Transverse colon (tissue), 4 donors: ENCODE data around the gene KRT85. TPM values are rescaled to one million over a fixed set of nuclear protein-coding genes. Genes with fewer than 3 reads are reported as not detected.

ENCODE experiments used
- DNase-seq: peaks from one replicate; pipeline ENCODE4 v3.0.0-alpha.2; 2019
- H3K27ac ChIP-seq, 4 donors: fragments of 200-600 bp; sonication (generic); 2 replicates each; pipeline ENCODE4 v1.5.1; 2016 to 2018; ENCODE audit warnings: inconsistent platforms in 4 of 4
- H3K27me3 ChIP-seq: fragments of 200-600 bp; sonication (generic); 2 replicates; pipeline ENCODE4 v1.5.1; 2017; ENCODE audit warnings: inconsistent platforms
- H3K36me3 ChIP-seq, 4 donors: fragments of 200-600 bp; sonication (generic); 2 replicates each; pipeline ENCODE4 v1.5.1; 2017 to 2019; ENCODE audit warnings: inconsistent platforms in 4 of 4
- H3K4me1 ChIP-seq, 4 donors: fragments of 200-600 bp; sonication (generic); 2 replicates each; pipeline ENCODE4 v1.5.1; 2017 to 2020; ENCODE audit warnings: inconsistent platforms in 4 of 4
- H3K4me3 ChIP-seq, 4 donors: fragments of 200-600 bp; sonication (generic); 1 replicate in 1 of 4; 2 replicates in 3 of 4; pipeline versions ENCODE4 v1.5.1 to v1.6.1; 2017 to 2019; ENCODE audit warnings: inconsistent platforms in 4 of 4
- H3K9me3 ChIP-seq, 2 donors: fragments of 200-600 bp; sonication (generic); 2 replicates each; pipeline ENCODE4 v1.5.1; 2017 to 2019; ENCODE audit warnings: inconsistent platforms in 2 of 2
- EP300 ChIP-seq: sonication (generic); formaldehyde crosslinking; IDR thresholded peaks from one replicate; pipeline ENCODE4 v1.6.1; 2017; ENCODE audit warnings: antibody characterized with exemption, low read depth
- POLR2A ChIP-seq: fragments of 450-650 bp; IDR thresholded peaks from one replicate; pipeline ENCODE4 v1.6.1; 2016; ENCODE audit warnings: antibody characterized with exemption, mild to moderate bottlenecking, moderate library complexity
- POLR2AphosphoS5 ChIP-seq, 3 donors: sonication (generic); formaldehyde crosslinking; IDR thresholded peaks; one replicate each; pipeline ENCODE4 v1.6.1; 2016; ENCODE audit warnings: antibody characterized with exemption in 3 of 3
- WGBS, 2 donors: methylation state at CpG; one replicate each; pipeline ENCODE4 v1.1.5; 2018; ENCODE audit warnings: low coverage in 1 of 2; 5-methylcytosine and 5-hydroxymethylcytosine counted together
- in situ Hi-C, 4 donors: fragments of 200-750 bp; cut with MboI; loops; one replicate each; pipeline versions ENCODE4 v1.15.0 to v1.15.1; 2017; ENCODE audit warnings: low sequenced_read_pairs in 3 of 4, low pct_ligation_motif_present in 1 of 4, low pct_unique_long_range_greater_than_20kb in 1 of 4
- intact Hi-C: fragments of 100-400 bp; cut with DNase I; formaldehyde crosslinking; loops from one replicate; pipeline ENCODE4 v1.15.1; 2023; ENCODE audit warnings: low total_unique reads
- total RNA-seq, 4 donors: library from RNA; depleted of rRNA; stranded (reverse); fragments of >200 nt; gene quantifications; one replicate each; pipeline ENCODE4 v1.1.0, GENCODE V29; 2016
- TF ChIP-seq, protein P1 (sequence below), 5 experiments: fragments of 200-600 bp in 3 of 5; fragments of 450-650 bp in 2 of 5; sonication (generic) in 3 of 5; IDR thresholded peaks; 1 replicate in 2 of 5; 2 replicates in 3 of 5; pipeline ENCODE4 v1.5.1; 2016 to 2017; ENCODE audit warnings: antibody characterized with exemption in 5 of 5, inconsistent platforms in 3 of 5, mild to moderate bottlenecking in 2 of 5, moderate library complexity in 1 of 5

The KRT85 gene
- total RNA-seq, 4 donors from 2014 or later, result not detected

DNA sequence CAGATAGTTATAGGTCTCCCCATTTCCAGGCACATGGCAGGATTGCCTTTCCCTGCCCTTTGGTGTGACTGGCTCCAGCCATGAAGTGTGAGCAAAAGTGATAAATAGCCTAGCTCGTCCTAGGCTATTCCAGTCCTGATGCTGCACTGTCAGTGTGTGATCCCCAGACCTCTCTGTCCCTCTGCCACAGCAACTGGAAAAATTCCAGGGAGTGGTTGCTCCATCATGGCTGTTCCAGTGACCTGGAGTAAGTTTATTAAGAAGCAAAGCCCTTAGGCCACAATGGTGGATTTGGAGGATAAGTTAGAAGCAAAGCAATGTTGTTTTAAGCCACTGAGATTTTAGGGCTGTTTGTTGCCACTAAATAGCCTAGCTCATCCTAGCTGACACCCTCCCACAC lies 36.2 kb downstream of the KRT85 start:
- Histone ChIP-seq H3K4me3 (no peak overlapping the region), H3K9me3 (no peaks in the 10 kb centered on the region), H3K36me3 (no peaks in the 10 kb centered on the region), H3K27me3 (no peaks in the 10 kb centered on the region), H3K27ac (no peak overlapping the region), H3K4me1 (peaks cover 0 to 8% (median 0%) of the 10 kb centered on the region in 4 donors)
- 85% methylated on average over 1 of the region's 1 CpG; no CpG with 5 or more reads in 1 of the 2 donors for WGBS, 2 donors
- DNase-seq, result no peak
- TF ChIP-seq POLR2AphosphoS5 (IDR thresholded peaks at IDR 0.05) (no peak), EP300 (no peak), POLR2A (no peak)
- TF ChIP-seq, protein P1, sequence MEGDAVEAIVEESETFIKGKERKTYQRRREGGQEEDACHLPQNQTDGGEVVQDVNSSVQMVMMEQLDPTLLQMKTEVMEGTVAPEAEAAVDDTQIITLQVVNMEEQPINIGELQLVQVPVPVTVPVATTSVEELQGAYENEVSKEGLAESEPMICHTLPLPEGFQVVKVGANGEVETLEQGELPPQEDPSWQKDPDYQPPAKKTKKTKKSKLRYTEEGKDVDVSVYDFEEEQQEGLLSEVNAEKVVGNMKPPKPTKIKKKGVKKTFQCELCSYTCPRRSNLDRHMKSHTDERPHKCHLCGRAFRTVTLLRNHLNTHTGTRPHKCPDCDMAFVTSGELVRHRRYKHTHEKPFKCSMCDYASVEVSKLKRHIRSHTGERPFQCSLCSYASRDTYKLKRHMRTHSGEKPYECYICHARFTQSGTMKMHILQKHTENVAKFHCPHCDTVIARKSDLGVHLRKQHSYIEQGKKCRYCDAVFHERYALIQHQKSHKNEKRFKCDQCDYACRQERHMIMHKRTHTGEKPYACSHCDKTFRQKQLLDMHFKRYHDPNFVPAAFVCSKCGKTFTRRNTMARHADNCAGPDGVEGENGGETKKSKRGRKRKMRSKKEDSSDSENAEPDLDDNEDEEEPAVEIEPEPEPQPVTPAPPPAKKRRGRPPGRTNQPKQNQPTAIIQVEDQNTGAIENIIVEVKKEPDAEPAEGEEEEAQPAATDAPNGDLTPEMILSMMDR (IDR thresholded peaks at IDR 0.05), result no peak
- in situ Hi-C loops, result no loop called here
- intact Hi-C loops, result no loop called here

DNA sequence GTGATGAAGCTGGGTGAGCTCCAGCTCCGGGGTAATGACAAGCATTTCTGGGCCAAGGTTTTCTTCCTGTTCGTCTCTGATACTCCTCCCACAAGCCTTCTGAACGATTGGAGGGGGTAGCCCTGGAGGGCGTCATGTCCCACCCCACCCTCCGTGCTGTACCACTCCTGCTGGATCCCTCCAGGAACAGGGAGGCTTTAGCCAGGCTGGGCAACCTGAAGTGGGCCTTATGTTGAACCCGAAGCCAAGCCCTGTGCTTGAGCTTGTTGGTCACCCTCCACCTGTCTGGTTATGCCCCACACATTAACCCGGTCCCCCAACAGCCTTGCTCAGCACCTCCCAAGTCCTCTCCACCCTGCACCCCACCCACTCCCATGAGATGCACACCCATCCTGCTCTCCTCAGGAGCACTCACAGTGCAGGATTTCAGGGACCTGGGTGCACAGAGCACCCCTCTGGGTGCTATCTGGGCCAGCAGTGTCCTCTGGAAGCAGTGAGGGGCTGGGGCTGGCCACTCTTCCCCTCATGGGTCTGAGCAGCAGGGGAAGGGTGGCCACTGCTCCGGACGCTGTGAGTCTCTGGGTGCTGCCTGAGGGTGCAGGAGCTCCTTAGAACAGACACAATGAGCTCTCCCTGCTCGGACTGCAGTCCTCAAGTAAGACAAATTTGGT lies 39.3 kb downstream of the KRT85 start:
- DNase-seq, result no peak
- H3K27me3 ChIP-seq, result no peaks in the 10 kb centered on the region
- in situ Hi-C loops, result no loop called here

DNA sequence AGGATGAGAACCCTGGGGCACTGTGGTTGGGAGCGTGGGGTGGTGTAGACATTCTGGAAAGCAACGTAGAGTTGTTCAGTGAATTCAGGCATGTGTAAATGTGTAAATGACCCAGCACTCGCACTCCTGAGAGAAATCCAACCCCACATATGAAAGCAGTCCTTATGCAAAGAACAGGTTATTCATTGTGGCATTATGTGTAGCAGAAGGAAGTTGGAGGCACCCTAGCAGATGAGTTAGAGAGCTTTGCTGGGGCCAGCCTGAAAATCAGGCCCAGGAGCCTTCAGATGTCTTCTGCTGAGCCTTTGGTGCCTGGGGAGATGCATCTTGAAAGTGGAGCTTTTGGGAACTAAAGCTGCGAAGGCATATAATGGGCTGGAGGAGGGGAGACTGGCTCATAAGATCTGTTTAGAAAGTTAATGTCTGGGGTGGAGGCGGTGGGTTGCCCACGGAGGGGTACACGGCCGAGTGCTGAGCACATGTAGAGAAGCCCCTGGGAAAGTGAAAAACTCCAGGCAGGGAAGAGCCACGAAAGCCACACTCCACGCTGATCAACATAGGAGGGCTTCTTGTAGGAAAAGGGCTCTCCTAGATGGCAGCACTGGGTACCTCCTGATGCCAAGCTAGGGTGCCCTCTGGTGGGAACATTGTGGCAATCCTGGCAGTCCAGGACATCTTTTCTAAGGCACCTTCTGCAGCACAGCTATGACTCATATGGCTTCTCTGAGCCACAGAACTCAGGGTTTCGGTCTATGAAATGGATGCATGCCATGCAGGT lies 40.0 kb downstream of the KRT85 start:
- no peaks in the 10 kb centered on the region for H3K27me3 ChIP-seq
- no peaks in the 10 kb centered on the region for H3K36me3 ChIP-seq
- H3K9me3 ChIP-seq, result no peaks in the 10 kb centered on the region
- intact Hi-C loops, result loop anchor here (5.0 kb wide), 1 partner anchor 170 kb away; no protein-coding TSS in a partner anchor
- H3K27ac ChIP-seq, result no peak overlapping the region
- no peak for TF ChIP-seq POLR2A
- TF ChIP-seq, protein P1 (IDR thresholded peaks at IDR 0.05), result peak; percentile 67 to 84 (median 77)
- no peak for TF ChIP-seq EP300
- H3K4me1 ChIP-seq, result no peaks in the 10 kb centered on the region
- DNase-seq, result peak; percentile 87
- in situ Hi-C loops, result no loop called here
- H3K4me3 ChIP-seq, result no peak overlapping the region
- 33 to 61% methylated on average over 5 to 11 of the region's 11 CpGs for WGBS, 2 donors

More for the DNA sequence above, 39.3 kb downstream of the KRT85 start:
- H3K9me3 ChIP-seq, result no peaks in the 10 kb centered on the region
- H3K36me3 ChIP-seq, result no peaks in the 10 kb centered on the region
- no peak overlapping the region for H3K27ac ChIP-seq
- H3K4me1 ChIP-seq, result no peaks in the 10 kb centered on the region
- H3K4me3 ChIP-seq, result no peak overlapping the region
- intact Hi-C loops, result loop anchor here (5.0 kb wide), 1 partner anchor 171 kb away; no protein-coding TSS in a partner anchor
- TF ChIP-seq POLR2A (no peak), EP300 (no peak)
- TF ChIP-seq, protein P1 (IDR thresholded peaks at IDR 0.05), result peak in 1 of 5 experiments; percentile 7
- WGBS, 2 donors, result 50 to 59% methylated on average over 2 to 10 of the region's 10 CpGs

DNA sequence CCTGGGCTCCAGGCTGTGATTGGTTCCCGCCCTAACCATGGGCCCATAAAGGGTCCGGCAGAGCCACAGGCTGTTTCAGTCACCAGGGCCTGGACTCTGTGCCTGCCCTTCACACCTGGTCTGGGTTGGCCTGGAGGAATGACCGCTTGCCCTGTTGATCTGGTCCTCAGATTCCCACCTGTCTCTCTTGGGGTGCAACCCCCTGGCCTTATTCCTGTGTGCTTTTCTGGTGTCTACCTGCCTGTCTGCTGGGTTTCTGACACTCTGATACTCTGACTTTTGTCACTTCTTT lies 43.2 kb downstream of the KRT85 start:
- Histone ChIP-seq H3K36me3 (no peaks in the 10 kb centered on the region), H3K4me3 (no peak overlapping the region), H3K9me3 (no peaks in the 10 kb centered on the region), H3K27ac (no peak overlapping the region), H3K27me3 (peaks cover 14% of the 10 kb centered on the region), H3K4me1 (peaks cover 0 to 4% (median 0%) of the 10 kb centered on the region in 4 donors)
- TF ChIP-seq, protein P1 (IDR thresholded peaks at IDR 0.05), result no peak
- TF ChIP-seq POLR2AphosphoS5 (IDR thresholded peaks at IDR 0.05) (no peak), EP300 (no peak), POLR2A (no peak)
- intact Hi-C loops, result no loop called here
- WGBS, 2 donors, result 80 to 83% methylated on average over 1 to 3 of the region's 3 CpGs
- DNase-seq, result no peak
- in situ Hi-C loops, result no loop called here
